Upper lobe of right lung (tissue), 1 donor: ENCODE results near the gene DLGAP5. TPM values are rescaled to one million over a fixed set of nuclear protein-coding genes. Genes with fewer than 3 reads are reported as not detected.
A peak's percentile ranks its signal among the peaks of the same experiment; 100 is the strongest.

Experiments used
- ATAC-seq: fragments of 200-7000 bp; cut with Tn5 transposase; one replicate; pipeline ENCODE4 v1.9.1; 2020; ENCODE audit warnings: mild to moderate bottlenecking, moderate library complexity
- DNase-seq: peaks from one replicate; pipeline ENCODE4 v3.0.0-alpha.2; 2020
- H3K27ac ChIP-seq: fragments of 200-600 bp; one replicate; pipeline ENCODE4 v1.8.0; 2022
- H3K27me3 ChIP-seq: fragments of 200-600 bp; one replicate; pipeline ENCODE4 v1.8.0; 2022; ENCODE audit warnings: mild to moderate bottlenecking
- H3K36me3 ChIP-seq: fragments of 200-600 bp; one replicate; pipeline ENCODE4 v1.8.0; 2022
- H3K4me1 ChIP-seq: fragments of 200-600 bp; one replicate; pipeline ENCODE4 v1.8.0; 2022
- H3K4me3 ChIP-seq: fragments of 200-600 bp; one replicate; pipeline ENCODE4 v1.8.0; 2022; ENCODE audit warnings: mild to moderate bottlenecking
- H3K9me3 ChIP-seq: fragments of 200-600 bp; one replicate; pipeline ENCODE4 v1.8.0; 2022
- intact Hi-C: fragments of 100-400 bp; cut with DNase I; formaldehyde crosslinking; loops from one replicate; pipeline ENCODE4 v1.11.0; 2022
- total RNA-seq: library from RNA; stranded (reverse); fragmentation: NEBNext Ultra II Directional; extraction: Animal tissue kit (Norgen Biotek cat#: 25700); gene quantifications from one replicate; pipeline ENCODE4 v1.2.1, GENCODE V29; 2021
- TF ChIP-seq, protein P1 (sequence below): fragments of 200-600 bp; IDR thresholded peaks from one replicate; pipeline ENCODE4 v1.8.0; 2022; ENCODE audit warnings: antibody characterized with exemption
- donor health status: DM: no; HTN: yes; CAD: no; lungs with severe emphysema.

The DLGAP5 gene
- total RNA-seq, 1 donor from 2014 or later, result 0.52 TPM

DNA sequence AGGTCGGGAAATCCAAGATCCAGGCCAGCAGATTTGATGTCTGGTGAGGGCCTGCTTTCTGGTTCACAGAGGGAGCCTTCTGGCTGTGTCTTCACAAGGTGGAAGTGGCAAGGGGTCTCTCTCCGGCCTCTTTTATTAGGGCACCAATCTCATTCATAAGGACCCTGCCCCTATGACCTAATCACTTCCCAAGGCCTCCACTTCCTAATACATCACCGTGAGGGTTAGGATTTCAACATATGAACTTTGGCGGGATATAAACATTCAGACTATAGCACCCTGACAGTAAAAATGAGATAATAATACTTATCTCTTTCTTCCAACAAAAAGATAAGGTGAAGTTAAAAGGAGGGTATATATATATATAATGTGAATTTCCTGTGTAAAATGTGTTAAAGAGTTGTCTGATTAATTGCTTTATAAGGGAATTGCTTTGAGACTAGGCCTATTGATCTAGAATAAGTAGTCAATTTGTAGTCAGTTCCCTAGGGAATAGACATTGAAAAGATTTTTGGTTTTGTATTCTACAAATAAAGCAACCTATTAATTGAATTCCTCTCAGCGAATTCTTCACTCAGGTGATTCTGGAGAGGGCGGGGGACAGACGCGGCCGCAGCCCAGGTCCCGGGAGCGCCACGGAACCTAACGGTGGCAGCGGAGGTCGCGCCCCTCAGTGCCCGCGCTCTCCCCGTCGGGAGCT, 62.8 kb downstream of the DLGAP5 start:
- TF ChIP-seq, protein P1, sequence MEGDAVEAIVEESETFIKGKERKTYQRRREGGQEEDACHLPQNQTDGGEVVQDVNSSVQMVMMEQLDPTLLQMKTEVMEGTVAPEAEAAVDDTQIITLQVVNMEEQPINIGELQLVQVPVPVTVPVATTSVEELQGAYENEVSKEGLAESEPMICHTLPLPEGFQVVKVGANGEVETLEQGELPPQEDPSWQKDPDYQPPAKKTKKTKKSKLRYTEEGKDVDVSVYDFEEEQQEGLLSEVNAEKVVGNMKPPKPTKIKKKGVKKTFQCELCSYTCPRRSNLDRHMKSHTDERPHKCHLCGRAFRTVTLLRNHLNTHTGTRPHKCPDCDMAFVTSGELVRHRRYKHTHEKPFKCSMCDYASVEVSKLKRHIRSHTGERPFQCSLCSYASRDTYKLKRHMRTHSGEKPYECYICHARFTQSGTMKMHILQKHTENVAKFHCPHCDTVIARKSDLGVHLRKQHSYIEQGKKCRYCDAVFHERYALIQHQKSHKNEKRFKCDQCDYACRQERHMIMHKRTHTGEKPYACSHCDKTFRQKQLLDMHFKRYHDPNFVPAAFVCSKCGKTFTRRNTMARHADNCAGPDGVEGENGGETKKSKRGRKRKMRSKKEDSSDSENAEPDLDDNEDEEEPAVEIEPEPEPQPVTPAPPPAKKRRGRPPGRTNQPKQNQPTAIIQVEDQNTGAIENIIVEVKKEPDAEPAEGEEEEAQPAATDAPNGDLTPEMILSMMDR, result no peak
- intact Hi-C loops, result no loop called here
- Histone ChIP-seq H3K9me3 (no peaks in the 10 kb centered on the region), H3K36me3 (peaks cover 18% of the 10 kb centered on the region), H3K4me1 (peaks cover 55% of the 10 kb centered on the region), H3K27ac (peak overlapping the region; percentile 95), H3K4me3 (peak overlapping the region; percentile 82), H3K27me3 (no peaks in the 10 kb centered on the region)
- ATAC-seq, result no peak
- no peak for DNase-seq

- Histone ChIP-seq H3K4me1 (peaks cover 57% of the 10 kb centered on the region), H3K9me3 (no peaks in the 10 kb centered on the region), H3K27ac (peak overlapping the region; percentile 60)
Measured at GRCh38 chr14:55127460-55127951, 63.9 kb downstream of the DLGAP5 start.

GRCh38 chr14:55126932-55127459, 64.4 kb downstream of the DLGAP5 start:
- intact Hi-C loops, result no loop called here
- H3K4me1 ChIP-seq, result peaks cover 62% of the 10 kb centered on the region

More at GRCh38 chr14:55127460-55127951, 63.9 kb downstream of the DLGAP5 start:
- H3K27me3 ChIP-seq, result no peaks in the 10 kb centered on the region
- ATAC-seq, result no peak
- intact Hi-C loops, result no loop called here
- TF ChIP-seq, protein P1, result no peak
- no peak overlapping the region for H3K4me3 ChIP-seq
- DNase-seq, result no peak
- H3K36me3 ChIP-seq, result peaks cover 8% of the 10 kb centered on the region

DNA sequence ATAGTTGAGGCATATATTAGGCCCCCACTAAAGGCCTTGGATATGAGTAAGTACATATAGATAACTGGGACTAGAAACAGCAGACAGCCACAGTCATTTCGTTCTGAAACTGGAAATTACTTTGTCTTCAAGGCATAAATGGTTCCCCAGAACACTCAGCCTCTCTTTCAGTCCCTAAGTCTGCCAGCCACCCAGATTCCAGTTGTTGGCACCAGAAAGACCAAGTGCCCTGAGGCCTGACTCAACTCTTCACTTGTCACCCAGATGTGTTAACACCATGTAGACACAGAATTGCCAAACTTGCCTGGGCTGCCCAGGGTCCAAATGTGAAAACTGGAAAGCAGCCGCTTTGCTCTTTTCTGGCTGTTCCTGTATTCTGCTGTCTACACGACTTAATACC, 65.4 kb downstream of the DLGAP5 start:
- Histone ChIP-seq H3K4me1 (peaks cover 55% of the 10 kb centered on the region), H3K36me3 (peaks cover 3% of the 10 kb centered on the region), H3K9me3 (no peaks in the 10 kb centered on the region), H3K4me3 (no peak overlapping the region), H3K27ac (peak overlapping the region; percentile 60), H3K27me3 (no peaks in the 10 kb centered on the region)
- DNase-seq (no peak), ATAC-seq (no peak)
- TF ChIP-seq, protein P1, result no peak
- intact Hi-C loops, result no loop called here

More at GRCh38 chr14:55126932-55127459, 64.4 kb downstream of the DLGAP5 start:
- Histone ChIP-seq H3K9me3 (no peaks in the 10 kb centered on the region), H3K27ac (peak overlapping the region; percentile 60), H3K4me3 (no peak overlapping the region), H3K36me3 (peaks cover 8% of the 10 kb centered on the region), H3K27me3 (no peaks in the 10 kb centered on the region)
- ATAC-seq (no peak), DNase-seq (no peak)
- TF ChIP-seq, protein P1, result no peak

DNA sequence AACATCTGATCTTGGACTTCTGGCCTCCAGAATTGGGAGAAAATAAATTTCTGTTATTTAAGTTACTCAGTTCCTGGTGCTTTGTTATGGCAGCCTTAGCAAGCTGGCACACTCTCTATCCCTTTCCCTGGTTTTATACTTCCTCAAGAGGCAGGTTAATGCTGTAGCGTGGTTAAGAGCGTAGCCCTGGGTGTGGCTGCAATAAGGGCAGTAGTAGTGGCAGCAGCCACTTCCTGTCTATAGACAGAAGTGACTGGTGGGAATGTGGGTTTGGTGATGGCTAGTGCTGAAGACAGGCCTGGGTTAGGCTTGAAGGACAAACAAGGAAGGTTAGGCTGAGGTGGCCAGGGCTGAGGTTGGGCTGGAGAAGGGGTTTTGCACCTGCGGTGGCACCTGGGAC, 66.0 kb downstream of the DLGAP5 start:
- DNase-seq, result no peak
- no peaks in the 10 kb centered on the region for H3K36me3 ChIP-seq
- TF ChIP-seq, protein P1, result no peak
- peaks cover 52% of the 10 kb centered on the region for H3K4me1 ChIP-seq
- intact Hi-C loops, result no loop called here
- no peaks in the 10 kb centered on the region for H3K27me3 ChIP-seq
- H3K4me3 ChIP-seq, result no peak overlapping the region
- no peaks in the 10 kb centered on the region for H3K9me3 ChIP-seq
- peak overlapping the region; percentile 60 for H3K27ac ChIP-seq
- peak; percentile 58 for ATAC-seq
